Neural progenitor cell (in vitro differentiated cells): ENCODE data around the gene ARMH4. TPM values are rescaled to one million over a fixed set of nuclear protein-coding genes. Genes with fewer than 3 reads are reported as not detected.
A peak's percentile ranks its signal among the peaks of the same experiment; 100 is the strongest.

Source experiments
- DNase-seq: peaks from one replicate; pipeline ENCODE4 v3.0.0-alpha.2; 2016; ENCODE audit warnings: low spot score
- H2AFZ ChIP-seq: fragments of 200-600 bp; sonication (generic); replicated peaks from 2 replicates; pipeline ENCODE4 v1.6.1; 2016; ENCODE audit warnings: antibody characterized with exemption
- H3F3A ChIP-seq: fragments of 200-600 bp; sonication (generic); 2 replicates; pipeline ENCODE4 v1.6.1; 2016; ENCODE audit warnings: antibody characterized with exemption, low read depth
- H3K27ac ChIP-seq: fragments of 200-600 bp; sonication (generic); 2 replicates; pipeline ENCODE4 v1.5.1; 2016; ENCODE audit warnings: mild to moderate bottlenecking
- H3K27me3 ChIP-seq: fragments of 200-600 bp; sonication (generic); 2 replicates; pipeline ENCODE4 v1.6.1; 2016; ENCODE audit warnings: mild to moderate bottlenecking, moderate library complexity
- H3K36me3 ChIP-seq: fragments of 200-600 bp; sonication (generic); 2 replicates; pipeline ENCODE4 v1.5.1; 2016
- H3K4me1 ChIP-seq: fragments of 200-600 bp; sonication (generic); 2 replicates; pipeline ENCODE4 v1.6.1; 2016; ENCODE audit warnings: mixed run types
- H3K4me2 ChIP-seq: fragments of 200-600 bp; sonication (generic); 2 replicates; pipeline ENCODE4 v1.6.1; 2016
- H3K4me3 ChIP-seq: fragments of 200-600 bp; sonication (generic); 2 replicates; pipeline ENCODE4 v1.5.1; 2016
- H3K79me2 ChIP-seq: fragments of 200-600 bp; sonication (generic); 2 replicates; pipeline ENCODE4 v1.6.1; 2016; ENCODE audit warnings: low read depth
- H3K9ac ChIP-seq: fragments of 200-600 bp; sonication (generic); 2 replicates; pipeline ENCODE4 v1.6.1; 2016
- H3K9me3 ChIP-seq: fragments of 200-600 bp; sonication (generic); 2 replicates; pipeline ENCODE4 v1.5.1; 2016; ENCODE audit warnings: low read depth
- H4K20me1 ChIP-seq: fragments of 200-600 bp; sonication (generic); 2 replicates; pipeline ENCODE4 v1.6.1; 2016; ENCODE audit warnings: low read depth
- H3K27ac Mint-ChIP-seq: 3 replicates; pipeline ENCODE4 v1.8.0; 2021; ENCODE audit warnings: mixed read lengths
- H3K27me3 Mint-ChIP-seq: 2 replicates; pipeline ENCODE4 v1.8.0; 2022; ENCODE audit warnings: low read depth, mild to moderate bottlenecking, inconsistent platforms, moderate library complexity, mixed read lengths; ENCODE audit not compliant: insufficient read depth
- H3K36me3 Mint-ChIP-seq: 3 replicates; pipeline ENCODE4 v1.8.0; 2021; ENCODE audit warnings: mixed read lengths
- H3K4me1 Mint-ChIP-seq: 3 replicates; pipeline ENCODE4 v1.8.0; 2021; ENCODE audit warnings: mixed read lengths
- H3K4me3 Mint-ChIP-seq: 3 replicates; pipeline ENCODE4 v1.8.0; 2021; ENCODE audit warnings: mild to moderate bottlenecking, moderate library complexity, mixed read lengths
- H3K9me3 Mint-ChIP-seq: 3 replicates; pipeline ENCODE4 v1.8.0; 2020; ENCODE audit warnings: mixed read lengths
- EZH2 ChIP-seq: fragments of 200-600 bp; sonication (generic); IDR thresholded peaks from 2 replicates; pipeline ENCODE4 v1.6.1; 2017; ENCODE audit warnings: antibody characterized with exemption, mild to moderate bottlenecking, moderate library complexity
- EZH2phosphoT487 ChIP-seq: fragments of 200-600 bp; sonication (generic); IDR thresholded peaks from 2 replicates; pipeline ENCODE4 v1.6.1; 2017; ENCODE audit warnings: antibody characterized with exemption
- total RNA-seq: library from RNA; depleted of rRNA; stranded (reverse); fragments of >200 nt; gene quantifications from 2 replicates; pipeline ENCODE4 v1.2.3, GENCODE V29; 2015; ENCODE audit warnings: low replicate concordance
- TF ChIP-seq, protein P1 (sequence below): fragments of 200-600 bp; sonication (generic); IDR thresholded peaks from 2 replicates; pipeline ENCODE4 v1.5.1; 2017; ENCODE audit warnings: antibody characterized with exemption, mild to moderate bottlenecking

Gene ARMH4
- total RNA-seq, 1 donor from 2014 or later = 29.0 TPM

GRCh38 chr14:58177125-58177524, 25.1 kb upstream of the ARMH4 start:
- no peak for TF ChIP-seq EZH2
- no peak for TF ChIP-seq EZH2phosphoT487
- TF ChIP-seq, protein P1, sequence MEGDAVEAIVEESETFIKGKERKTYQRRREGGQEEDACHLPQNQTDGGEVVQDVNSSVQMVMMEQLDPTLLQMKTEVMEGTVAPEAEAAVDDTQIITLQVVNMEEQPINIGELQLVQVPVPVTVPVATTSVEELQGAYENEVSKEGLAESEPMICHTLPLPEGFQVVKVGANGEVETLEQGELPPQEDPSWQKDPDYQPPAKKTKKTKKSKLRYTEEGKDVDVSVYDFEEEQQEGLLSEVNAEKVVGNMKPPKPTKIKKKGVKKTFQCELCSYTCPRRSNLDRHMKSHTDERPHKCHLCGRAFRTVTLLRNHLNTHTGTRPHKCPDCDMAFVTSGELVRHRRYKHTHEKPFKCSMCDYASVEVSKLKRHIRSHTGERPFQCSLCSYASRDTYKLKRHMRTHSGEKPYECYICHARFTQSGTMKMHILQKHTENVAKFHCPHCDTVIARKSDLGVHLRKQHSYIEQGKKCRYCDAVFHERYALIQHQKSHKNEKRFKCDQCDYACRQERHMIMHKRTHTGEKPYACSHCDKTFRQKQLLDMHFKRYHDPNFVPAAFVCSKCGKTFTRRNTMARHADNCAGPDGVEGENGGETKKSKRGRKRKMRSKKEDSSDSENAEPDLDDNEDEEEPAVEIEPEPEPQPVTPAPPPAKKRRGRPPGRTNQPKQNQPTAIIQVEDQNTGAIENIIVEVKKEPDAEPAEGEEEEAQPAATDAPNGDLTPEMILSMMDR = no peak

DNA sequence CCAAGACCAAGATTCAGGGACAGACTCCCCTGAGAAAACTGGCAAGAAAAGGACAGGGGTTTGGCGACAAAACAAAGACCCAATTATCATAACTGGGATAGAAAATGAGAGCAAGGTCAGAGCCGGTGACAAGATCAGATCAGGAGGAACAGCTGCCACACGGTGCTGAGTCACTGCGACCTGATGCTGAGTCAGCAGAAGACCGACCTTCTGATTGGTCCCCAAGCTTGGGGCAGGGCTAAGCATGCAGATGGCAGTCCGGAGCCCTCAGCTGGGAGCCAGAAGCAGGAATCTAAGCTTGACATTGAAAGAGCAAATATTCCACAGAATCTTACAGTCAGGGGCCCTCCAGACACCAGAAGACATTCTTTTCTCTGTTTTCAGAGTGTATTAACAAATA, 19.1 kb upstream of the ARMH4 start:
- H3K4me2 ChIP-seq = no peak overlapping the region

More at GRCh38 chr14:58177125-58177524, 25.1 kb upstream of the ARMH4 start:
- H3K27me3 Mint-ChIP-seq = no peaks in the 10 kb centered on the region
- H3F3A ChIP-seq = no peaks in the 10 kb centered on the region
- no peak overlapping the region for H3K9ac ChIP-seq
- no peak overlapping the region for H3K4me2 ChIP-seq
- H3K27me3 ChIP-seq = no peaks in the 10 kb centered on the region
- H3K79me2 ChIP-seq = no peaks in the 10 kb centered on the region
- H3K27ac ChIP-seq = no peak overlapping the region
- no peaks in the 10 kb centered on the region for H3K4me1 Mint-ChIP-seq
- H3K36me3 Mint-ChIP-seq = no peaks in the 10 kb centered on the region
- H4K20me1 ChIP-seq = no peaks in the 10 kb centered on the region
- H3K4me3 Mint-ChIP-seq = no peak overlapping the region
- H2AFZ ChIP-seq = no peak overlapping the region
- no peaks in the 10 kb centered on the region for H3K9me3 Mint-ChIP-seq
- H3K9me3 ChIP-seq = no peaks in the 10 kb centered on the region
- DNase-seq = no peak
- H3K4me3 ChIP-seq = no peak overlapping the region
- H3K4me1 ChIP-seq = no peaks in the 10 kb centered on the region
- no peaks in the 10 kb centered on the region for H3K36me3 ChIP-seq
- H3K27ac Mint-ChIP-seq = no peak overlapping the region

DNA sequence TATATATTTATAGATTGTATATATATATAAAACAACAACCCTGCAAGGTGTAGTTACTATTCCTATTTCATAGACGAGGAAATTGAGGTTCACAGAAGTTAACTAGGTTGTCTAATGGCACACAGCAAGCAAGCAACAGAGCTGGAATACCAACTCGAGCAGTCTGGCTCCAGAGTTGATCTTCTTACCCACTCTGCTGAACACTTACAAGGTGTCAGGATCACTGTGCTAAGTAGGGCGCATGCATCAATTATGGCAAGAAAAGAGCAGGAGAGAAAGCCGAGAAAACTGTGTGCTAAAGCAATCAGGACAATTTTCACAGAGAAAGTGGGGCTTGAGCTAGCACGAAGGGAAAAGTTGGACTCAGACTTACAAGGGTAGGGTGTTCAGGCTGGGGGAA, 15.9 kb upstream of the ARMH4 start:
- H3K9me3 Mint-ChIP-seq = no peaks in the 10 kb centered on the region
- H3K27me3 ChIP-seq = no peaks in the 10 kb centered on the region
- no peaks in the 10 kb centered on the region for H3K79me2 ChIP-seq
- no peak overlapping the region for H3K4me3 ChIP-seq
- H3K27me3 Mint-ChIP-seq = peaks cover 5% of the 10 kb centered on the region
- H3F3A ChIP-seq = no peaks in the 10 kb centered on the region
- H3K4me3 Mint-ChIP-seq = no peak overlapping the region
- H3K4me2 ChIP-seq = no peak overlapping the region
- H2AFZ ChIP-seq = no peak overlapping the region
- TF ChIP-seq EZH2 (no peak), EZH2phosphoT487 (no peak)
- TF ChIP-seq, protein P1 = no peak
- H3K9ac ChIP-seq = no peak overlapping the region
- H3K4me1 ChIP-seq = no peaks in the 10 kb centered on the region
- H3K4me1 Mint-ChIP-seq = peaks cover 10% of the 10 kb centered on the region
- H3K9me3 ChIP-seq = no peaks in the 10 kb centered on the region
- no peak overlapping the region for H3K27ac Mint-ChIP-seq
- no peak for DNase-seq
- H4K20me1 ChIP-seq = no peaks in the 10 kb centered on the region
- H3K36me3 ChIP-seq = no peaks in the 10 kb centered on the region
- H3K27ac ChIP-seq = no peak overlapping the region
- no peaks in the 10 kb centered on the region for H3K36me3 Mint-ChIP-seq

More for the DNA sequence above, 19.1 kb upstream of the ARMH4 start:
- Histone ChIP-seq H4K20me1 (no peaks in the 10 kb centered on the region), H3K27me3 (no peaks in the 10 kb centered on the region), H3K4me1 (no peaks in the 10 kb centered on the region), H3K9ac (no peak overlapping the region), H3K79me2 (no peaks in the 10 kb centered on the region), H3K36me3 (no peaks in the 10 kb centered on the region), H3F3A (no peaks in the 10 kb centered on the region), H3K4me3 (no peak overlapping the region), H3K27ac (no peak overlapping the region), H3K9me3 (no peaks in the 10 kb centered on the region), H2AFZ (no peak overlapping the region)
- peak; percentile 70 for DNase-seq
- H3K27me3 Mint-ChIP-seq = peaks cover 5% of the 10 kb centered on the region
- TF ChIP-seq, protein P1 = no peak
- no peak for TF ChIP-seq EZH2
- no peak for TF ChIP-seq EZH2phosphoT487
- peaks cover 10% of the 10 kb centered on the region for H3K4me1 Mint-ChIP-seq
- H3K4me3 Mint-ChIP-seq = no peak overlapping the region
- H3K36me3 Mint-ChIP-seq = no peaks in the 10 kb centered on the region
- no peak overlapping the region for H3K27ac Mint-ChIP-seq
- H3K9me3 Mint-ChIP-seq = no peaks in the 10 kb centered on the region
